Ishikawa (cell line): ENCODE measurements around the gene CGA.

Experiments used
- CEBPB ChIP-seq: IDR thresholded peaks from 2 replicates; pipeline ENCODE4 v1.6.1; 2012
- CREB1 ChIP-seq: IDR thresholded peaks from 2 replicates; pipeline ENCODE4 v1.6.1; 2012; ENCODE audit warnings: low read depth
- EGR1 ChIP-seq: IDR thresholded peaks from 2 replicates; pipeline ENCODE4 v1.6.1; 2012
- EP300 ChIP-seq: IDR thresholded peaks from 2 replicates; pipeline ENCODE4 v1.6.1; 2012; ENCODE audit warnings: borderline replicate concordance
- FOXM1 ChIP-seq: IDR thresholded peaks from 2 replicates; pipeline ENCODE4 v1.6.1; 2012; ENCODE audit warnings: low read depth, borderline replicate concordance
- MAX ChIP-seq: IDR thresholded peaks from 2 replicates; pipeline ENCODE4 v1.6.1; 2012
- NFIC ChIP-seq: IDR thresholded peaks from 2 replicates; pipeline ENCODE4 v1.6.1; 2012
- RAD21 ChIP-seq: IDR thresholded peaks from 2 replicates; pipeline ENCODE4 v1.6.1; 2012; ENCODE audit warnings: low read depth
- REST ChIP-seq: IDR thresholded peaks from 2 replicates; pipeline ENCODE4 v1.6.1; 2012; ENCODE audit warnings: low read depth, mild to moderate bottlenecking
- TAF1 ChIP-seq: IDR thresholded peaks from 2 replicates; pipeline ENCODE4 v1.6.1; 2012; ENCODE audit warnings: low read depth, mild to moderate bottlenecking
- TCF12 ChIP-seq: IDR thresholded peaks from 2 replicates; pipeline ENCODE4 v1.6.1; 2012; ENCODE audit warnings: low read depth
- TEAD4 ChIP-seq: IDR thresholded peaks from 2 replicates; pipeline ENCODE4 v1.6.1; 2012
- YY1 ChIP-seq: IDR thresholded peaks from 2 replicates; pipeline ENCODE4 v1.6.1; 2012; ENCODE audit warnings: low read depth
- ZBTB7A ChIP-seq: IDR thresholded peaks from 2 replicates; pipeline ENCODE4 v1.6.1; 2012; ENCODE audit warnings: low read depth
- TF ChIP-seq, protein P1 (sequence below): IDR thresholded peaks from 2 replicates; pipeline ENCODE4 v1.6.1; 2012

The CGA gene

GRCh38 chr6:87122477-87122876 is 27.6 kb upstream of the CGA start:
- no peak for TF ChIP-seq MAX

DNA sequence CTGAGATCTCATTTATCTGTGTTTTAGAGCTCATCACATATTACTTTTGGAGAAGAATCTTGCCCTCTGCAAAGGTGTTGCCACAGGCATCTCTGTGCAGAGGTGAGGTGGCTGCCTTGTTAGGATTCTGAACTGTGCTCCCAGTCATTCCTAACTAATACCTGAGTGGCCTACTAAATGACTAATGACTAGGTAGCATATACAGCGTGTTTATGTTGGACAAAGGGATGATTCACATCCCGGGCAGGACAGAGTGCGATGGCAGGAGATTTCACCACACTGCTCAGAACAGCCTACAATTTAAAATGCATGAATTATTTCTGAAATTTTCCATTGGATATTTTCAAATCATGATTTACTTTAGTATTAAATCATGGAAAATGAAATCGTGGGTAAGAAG is 23.1 kb upstream of the CGA start:
- TF ChIP-seq MAX: no peak
- no peak for TF ChIP-seq REST
- TF ChIP-seq FOXM1: no peak
- no peak for TF ChIP-seq EP300
- no peak for TF ChIP-seq NFIC
- TF ChIP-seq, protein P1, sequence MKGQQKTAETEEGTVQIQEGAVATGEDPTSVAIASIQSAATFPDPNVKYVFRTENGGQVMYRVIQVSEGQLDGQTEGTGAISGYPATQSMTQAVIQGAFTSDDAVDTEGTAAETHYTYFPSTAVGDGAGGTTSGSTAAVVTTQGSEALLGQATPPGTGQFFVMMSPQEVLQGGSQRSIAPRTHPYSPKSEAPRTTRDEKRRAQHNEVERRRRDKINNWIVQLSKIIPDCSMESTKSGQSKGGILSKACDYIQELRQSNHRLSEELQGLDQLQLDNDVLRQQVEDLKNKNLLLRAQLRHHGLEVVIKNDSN: no peak
- TF ChIP-seq TEAD4: no peak
- TF ChIP-seq TAF1: no peak
- no peak for TF ChIP-seq RAD21
- TF ChIP-seq CREB1: no peak
- TF ChIP-seq EGR1: no peak
- no peak for TF ChIP-seq TCF12
- no peak for TF ChIP-seq YY1
- no peak for TF ChIP-seq CEBPB
- TF ChIP-seq ZBTB7A: no peak

DNA sequence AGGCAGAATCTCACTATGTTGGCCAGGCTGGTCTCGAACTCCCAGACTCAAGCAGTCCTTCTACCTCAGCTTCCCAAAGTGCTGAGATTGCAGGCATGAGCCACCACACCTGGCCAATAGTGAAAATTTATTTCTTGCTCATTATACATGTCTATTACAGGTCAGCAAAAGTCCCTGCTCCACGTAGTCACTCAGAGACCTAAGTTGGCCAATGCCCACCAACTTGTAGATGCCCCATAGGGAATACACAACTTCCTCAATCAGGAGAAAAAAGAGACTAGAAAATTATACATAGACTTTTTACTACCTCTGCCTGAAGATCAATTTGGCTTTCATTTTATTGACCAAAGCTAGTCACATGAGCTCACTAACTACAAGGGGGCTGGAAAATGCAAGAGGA is 22.0 kb upstream of the CGA start:
- no peak for TF ChIP-seq EGR1
- TF ChIP-seq ZBTB7A: no peak
- no peak for TF ChIP-seq YY1
- no peak for TF ChIP-seq REST
- no peak for TF ChIP-seq TAF1
- TF ChIP-seq TCF12: no peak
- TF ChIP-seq MAX: no peak
- no peak for TF ChIP-seq TEAD4
- TF ChIP-seq NFIC: no peak
- TF ChIP-seq, protein P1: no peak
- no peak for TF ChIP-seq FOXM1
- no peak for TF ChIP-seq RAD21
- TF ChIP-seq CREB1: no peak
- TF ChIP-seq EP300: no peak
- TF ChIP-seq CEBPB: no peak

GRCh38 chr6:87115402-87116135 is 20.7 kb upstream of the CGA start:
- TF ChIP-seq, protein P1: no peak
- TF ChIP-seq MAX (no peak), EP300 (no peak), NFIC (no peak)

DNA sequence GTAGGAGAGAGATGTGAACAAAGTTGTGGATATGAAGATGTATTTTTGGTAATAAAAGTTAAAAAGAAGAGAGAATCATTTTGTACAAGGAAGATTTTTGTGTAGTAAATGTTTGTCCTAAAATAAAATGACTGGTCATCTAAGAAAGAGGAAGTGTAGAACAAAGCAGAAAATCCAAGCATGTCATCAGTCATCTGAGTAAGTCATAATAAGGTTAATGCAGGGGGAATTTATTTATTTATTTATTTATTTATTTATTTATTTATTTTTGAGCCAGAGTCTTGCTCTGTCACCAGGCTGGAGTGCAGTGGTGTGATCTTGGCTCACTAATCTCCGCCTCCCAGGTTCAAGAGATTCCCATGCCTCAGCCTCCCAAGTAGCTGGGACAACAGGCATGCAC is 15.7 kb upstream of the CGA start:
- TF ChIP-seq TCF12: no peak
- no peak for TF ChIP-seq REST
- no peak for TF ChIP-seq TAF1
- no peak for TF ChIP-seq EP300
